HCT116 (cell line): Measurements from ENCODE around the gene SLC37A3. TPM values are rescaled to one million over a fixed set of nuclear protein-coding genes. Genes with fewer than 3 reads are reported as not detected.

Experiments used
- ATAC-seq: fragments of 200-7000 bp; cut with Tn5 transposase; 2 replicates; pipeline ENCODE4 v1.9.1; 2020; ENCODE audit warnings: mild to moderate bottlenecking, moderate library complexity
- BruUV-seq: library from RNA; stranded (reverse); fragments of 400-500 nt; replicated peaks from 2 replicates; lab custom pipeline; 2021; lab: Mats Ljungman, UMichigan
- CTCF ChIA-PET: fragments of 300-600 bp; sonication (Branson Sonifier 250); formaldehyde crosslinking; loops from one replicate; lab custom pipeline; 2021; ENCODE audit warnings: antibody characterized with exemption; lab: Charles Lee
- POLR2A ChIA-PET: fragments of 300-600, 350-600 bp; sonication (Branson Sonifier 250); formaldehyde crosslinking; loops from one replicate; lab custom pipeline; 2021; ENCODE audit warnings: antibody characterized with exemption; lab: Charles Lee
- RAD21 ChIA-PET, 2 experiments: fragments of 300-600 bp; sonication (Branson Sonifier 250); formaldehyde crosslinking; loops; one replicate each; lab custom pipeline; 2023; ENCODE audit warnings: low total read pairs in 2 of 2; ENCODE audit not compliant: uncharacterized antibody in 2 of 2, unreplicated experiment in 2 of 2, low non-redundant PET in 1 of 2; lab: Charles Lee
- DNase-seq: peaks from one replicate; pipeline ENCODE4 v3.0.0-alpha.2; 2010; ENCODE audit warnings: low read depth, low spot score
- H2AFZ ChIP-seq: fragments of 200-600 bp; shearing (Covaris generic), sonication (generic); 2 replicates; pipeline ENCODE4 v1.6.1; 2017; ENCODE audit warnings: low read depth, mixed run types, mixed read lengths, antibody characterized with exemption, low read length; ENCODE audit not compliant: poor library complexity, severe bottlenecking
- H3K27ac ChIP-seq: 2 replicates; pipeline ENCODE4 v1.5.1; 2012; ENCODE audit warnings: low read depth, low read length
- H3K27me3 ChIP-seq: fragments of 200-600 bp; sonication (generic); 2 replicates; pipeline ENCODE4 v1.6.1; 2016; ENCODE audit warnings: mixed run types, low read length, mixed read lengths; ENCODE audit not compliant: insufficient read depth
- H3K36me3 ChIP-seq, 2 experiments: fragments of 200-500 bp in 1 of 2; fragments of 200-600 bp in 1 of 2; sonication (Bioruptor generic) in 1 of 2; sonication (generic) in 1 of 2; 2 replicates each; pipeline versions ENCODE4 v1.5.1 to v1.6.1; 2014 to 2016; ENCODE audit warnings: low read length in 2 of 2, inconsistent platforms in 1 of 2, mixed read lengths in 1 of 2, mixed run types in 1 of 2; ENCODE audit not compliant: insufficient read depth in 2 of 2, control insufficient read depth in 1 of 2
- H3K4me1 ChIP-seq, 2 experiments: fragments of 200-600 bp in 1 of 2; sonication (generic) in 1 of 2; 2 replicates each; pipeline versions ENCODE4 v1.5.1 to v1.6.1; 2012 to 2017; ENCODE audit warnings: low read length in 2 of 2, inconsistent platforms in 1 of 2, mild to moderate bottlenecking in 1 of 2, mixed read lengths in 1 of 2, mixed run types in 1 of 2, moderate library complexity in 1 of 2; ENCODE audit not compliant: insufficient read depth in 2 of 2, control insufficient read depth in 1 of 2
- H3K4me2 ChIP-seq: fragments of 200-600 bp; sonication (generic); 2 replicates; pipeline ENCODE4 v1.6.1; 2017; ENCODE audit warnings: mixed run types, low read length, mixed read lengths
- H3K4me3 ChIP-seq, 2 experiments: fragments of 200-600 bp in 1 of 2; sonication (generic) in 1 of 2; replicated peaks in 1 of 2; 2 replicates each; pipeline ENCODE4 v1.5.1; 2011 to 2016; ENCODE audit warnings: low read length in 2 of 2, control low read depth in 1 of 2, low read depth in 1 of 2, mild to moderate bottlenecking in 1 of 2, mixed read lengths in 1 of 2, mixed run types in 1 of 2
- H3K79me2 ChIP-seq: fragments of 200-600 bp; sonication (generic); 2 replicates; pipeline ENCODE4 v1.6.1; 2017; ENCODE audit warnings: mild to moderate bottlenecking, mixed run types, low read length, moderate library complexity, mixed read lengths; ENCODE audit not compliant: insufficient read depth
- H3K9ac ChIP-seq: fragments of 200-600 bp; sonication (generic); 2 replicates; pipeline ENCODE4 v1.6.1; 2016; ENCODE audit warnings: low read length, mixed read lengths
- H3K9me2 ChIP-seq: fragments of 200-600 bp; sonication (generic), shearing (Covaris generic); 2 replicates; pipeline ENCODE4 v1.6.1; 2017; ENCODE audit warnings: mixed run types, mild to moderate bottlenecking, moderate library complexity; ENCODE audit not compliant: insufficient read depth
- H3K9me3 ChIP-seq, 2 experiments: fragments of 200-500 bp in 1 of 2; fragments of 200-600 bp in 1 of 2; sonication (Bioruptor generic) in 1 of 2; sonication (generic) in 1 of 2; 2 replicates each; pipeline ENCODE4 v1.6.1; 2014 to 2017; ENCODE audit warnings: low read length in 2 of 2, mixed read lengths in 2 of 2, inconsistent platforms in 1 of 2, low read depth in 1 of 2, mild to moderate bottlenecking in 1 of 2, mixed run types in 1 of 2, moderate library complexity in 1 of 2; ENCODE audit not compliant: control insufficient read depth in 1 of 2, insufficient read depth in 1 of 2
- H4K20me1 ChIP-seq: fragments of 200-600 bp; sonication (generic), shearing (Covaris generic); 2 replicates; pipeline ENCODE4 v1.6.1; 2017; ENCODE audit warnings: mixed run types, mild to moderate bottlenecking, moderate library complexity; ENCODE audit not compliant: insufficient read depth
- CBX3 ChIP-seq: IDR thresholded peaks from 2 replicates; pipeline ENCODE4 v1.6.1; 2012; ENCODE audit warnings: low read depth
- CEBPB ChIP-seq: IDR thresholded peaks from 2 replicates; pipeline ENCODE4 v1.6.1; 2012; ENCODE audit warnings: low read depth
- EGR1 ChIP-seq: IDR thresholded peaks from 2 replicates; pipeline ENCODE4 v1.6.1; 2012; ENCODE audit warnings: low read depth
- ELF1 ChIP-seq: IDR thresholded peaks from 2 replicates; pipeline ENCODE4 v1.6.1; 2012; ENCODE audit warnings: low read depth, borderline replicate concordance
- EZH2 ChIP-seq: fragments of 200-600 bp; sonication (generic); IDR thresholded peaks from 2 replicates; pipeline ENCODE4 v1.6.1; 2017; ENCODE audit warnings: antibody characterized with exemption, mixed run types
- JUND ChIP-seq: IDR thresholded peaks from 2 replicates; pipeline ENCODE4 v1.6.1; 2012
- POLR2A ChIP-seq: IDR thresholded peaks from 2 replicates; pipeline ENCODE4 v1.7.0; 2011; ENCODE audit warnings: borderline replicate concordance; ENCODE audit not compliant: insufficient read depth, insufficient read length; ENCODE audit errors: extremely low read depth
- POLR2AphosphoS5 ChIP-seq: IDR thresholded peaks from 2 replicates; pipeline ENCODE4 v1.6.1; 2011; ENCODE audit warnings: mild to moderate bottlenecking, low read depth, low read length, moderate library complexity
- RAD21 ChIP-seq: IDR thresholded peaks from 2 replicates; pipeline ENCODE4 v1.6.1; 2012; ENCODE audit warnings: low read depth, mild to moderate bottlenecking
- SIN3A ChIP-seq: IDR thresholded peaks from 2 replicates; pipeline ENCODE4 v1.6.1; 2012; ENCODE audit warnings: low read depth
- SP1 ChIP-seq: IDR thresholded peaks from 2 replicates; pipeline ENCODE4 v1.6.1; 2012; ENCODE audit warnings: low read depth
- SRF ChIP-seq: IDR thresholded peaks from 2 replicates; pipeline ENCODE4 v1.6.1; 2012; ENCODE audit warnings: low read depth
- TCF7L2 ChIP-seq: IDR thresholded peaks from 2 replicates; pipeline ENCODE4 v1.7.0; 2011; ENCODE audit warnings: borderline replicate concordance, inconsistent platforms; ENCODE audit not compliant: insufficient read depth, insufficient read length; ENCODE audit errors: extremely low read depth
- ZFX ChIP-seq: fragments of 450-650 bp; IDR thresholded peaks from 2 replicates; pipeline ENCODE4 v1.6.1; 2017
- intact Hi-C: fragments of 100-400 bp; cut with micrococcal nuclease; formaldehyde crosslinking; loops from 2 replicates; pipeline ENCODE4 v1.10.0; 2022
- total RNA-seq: library from RNA; stranded (reverse); gene quantifications from one replicate; pipeline ENCODE4 v1.2.1, GENCODE V29; 2021; ENCODE audit not compliant: unreplicated experiment
- TF ChIP-seq, protein P1 (sequence below): IDR thresholded peaks from 2 replicates; pipeline ENCODE4 v1.6.1; 2012
- TF ChIP-seq, protein P2 (sequence below): IDR thresholded peaks from 2 replicates; pipeline ENCODE4 v1.6.1; 2012
- TF ChIP-seq, protein P3 (sequence below), 3 experiments: fragments of 200-600 bp in 1 of 3; sonication (generic) in 1 of 3; IDR thresholded peaks in 2 of 3; conservative IDR thresholded peaks in 1 of 3; 2 replicates each; pipeline ENCODE4 v1.5.1; 2012 to 2017; ENCODE audit warnings: low read depth in 2 of 3, low read length in 2 of 3, antibody characterized with exemption in 1 of 3, borderline replicate concordance in 1 of 3, control low read depth in 1 of 3, mild to moderate bottlenecking in 1 of 3, mixed read lengths in 1 of 3, mixed run types in 1 of 3, moderate library complexity in 1 of 3; ENCODE audit not compliant: insufficient read depth in 1 of 3
- TF ChIP-seq, protein P4 (sequence below): IDR thresholded peaks from 2 replicates; pipeline ENCODE4 v1.6.1; 2011; ENCODE audit warnings: mild to moderate bottlenecking, low read length, moderate library complexity; ENCODE audit not compliant: insufficient replicate concordance; ENCODE audit errors: extremely low read depth

Gene SLC37A3
- total RNA-seq, 1 experiment from 2014 or later = 41.8 TPM

DNA sequence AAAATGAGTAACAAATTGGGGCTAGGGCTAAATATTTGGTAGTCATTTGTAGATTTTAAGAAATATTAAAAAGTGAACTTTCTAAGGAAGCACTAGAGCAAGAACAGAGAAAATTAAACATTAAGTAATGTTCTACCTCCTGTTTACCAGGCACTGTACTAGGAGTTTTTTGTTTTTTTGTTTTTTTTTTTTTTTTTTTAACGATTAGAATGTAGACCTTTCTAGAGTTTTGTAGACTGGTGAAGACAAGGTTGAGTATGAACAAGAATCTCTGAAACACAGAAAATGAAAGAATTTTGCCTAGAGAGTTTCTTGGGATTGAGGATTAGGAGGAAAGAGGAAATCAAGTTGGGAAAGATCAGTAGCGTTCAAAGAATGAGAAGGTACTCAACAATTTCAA lies 73.6 kb downstream of the SLC37A3 start:
- POLR2A ChIA-PET = no interaction called here
- no peaks in the 10 kb centered on the region for H3K27me3 ChIP-seq
- intact Hi-C loops = no loop called here

More for the DNA sequence above, 73.6 kb downstream of the SLC37A3 start:
- Histone ChIP-seq H3K9ac (no peak overlapping the region), H3K9me2 (no peaks in the 10 kb centered on the region), H3K36me3 (no peaks in the 10 kb centered on the region), H3K4me3 (no peak overlapping the region), H3K27ac (no peak overlapping the region), H3K4me2 (no peak overlapping the region), H3K9me3 (no peaks in the 10 kb centered on the region), H3K4me1 (peaks cover 0 to 7% of the 10 kb centered on the region in 2 experiments; a peak in 1 of 4 replicates), H3K79me2 (no peaks in the 10 kb centered on the region), H2AFZ (no peak overlapping the region), H4K20me1 (no peaks in the 10 kb centered on the region)
- RAD21 ChIA-PET = no interaction called here
- TF ChIP-seq, protein P1, sequence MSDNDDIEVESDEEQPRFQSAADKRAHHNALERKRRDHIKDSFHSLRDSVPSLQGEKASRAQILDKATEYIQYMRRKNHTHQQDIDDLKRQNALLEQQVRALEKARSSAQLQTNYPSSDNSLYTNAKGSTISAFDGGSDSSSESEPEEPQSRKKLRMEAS = no peak
- TF ChIP-seq EGR1 = no peak
- TF ChIP-seq RAD21 = no peak
- no peak for TF ChIP-seq POLR2AphosphoS5
- TF ChIP-seq, protein P2, sequence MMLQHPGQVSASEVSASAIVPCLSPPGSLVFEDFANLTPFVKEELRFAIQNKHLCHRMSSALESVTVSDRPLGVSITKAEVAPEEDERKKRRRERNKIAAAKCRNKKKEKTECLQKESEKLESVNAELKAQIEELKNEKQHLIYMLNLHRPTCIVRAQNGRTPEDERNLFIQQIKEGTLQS = no peak
- TF ChIP-seq, protein P3, sequence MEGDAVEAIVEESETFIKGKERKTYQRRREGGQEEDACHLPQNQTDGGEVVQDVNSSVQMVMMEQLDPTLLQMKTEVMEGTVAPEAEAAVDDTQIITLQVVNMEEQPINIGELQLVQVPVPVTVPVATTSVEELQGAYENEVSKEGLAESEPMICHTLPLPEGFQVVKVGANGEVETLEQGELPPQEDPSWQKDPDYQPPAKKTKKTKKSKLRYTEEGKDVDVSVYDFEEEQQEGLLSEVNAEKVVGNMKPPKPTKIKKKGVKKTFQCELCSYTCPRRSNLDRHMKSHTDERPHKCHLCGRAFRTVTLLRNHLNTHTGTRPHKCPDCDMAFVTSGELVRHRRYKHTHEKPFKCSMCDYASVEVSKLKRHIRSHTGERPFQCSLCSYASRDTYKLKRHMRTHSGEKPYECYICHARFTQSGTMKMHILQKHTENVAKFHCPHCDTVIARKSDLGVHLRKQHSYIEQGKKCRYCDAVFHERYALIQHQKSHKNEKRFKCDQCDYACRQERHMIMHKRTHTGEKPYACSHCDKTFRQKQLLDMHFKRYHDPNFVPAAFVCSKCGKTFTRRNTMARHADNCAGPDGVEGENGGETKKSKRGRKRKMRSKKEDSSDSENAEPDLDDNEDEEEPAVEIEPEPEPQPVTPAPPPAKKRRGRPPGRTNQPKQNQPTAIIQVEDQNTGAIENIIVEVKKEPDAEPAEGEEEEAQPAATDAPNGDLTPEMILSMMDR (IDR thresholded peaks at IDR 0.05 in 2 of 3, conservative IDR thresholded peaks at IDR 0.05 in 1 of 3; ENCODE audit: borderline replicate concordance in 1 of 3, insufficient read depth in 1 of 3, low read depth in 2 of 3, low read length in 2 of 3) = no peak
- no peak for TF ChIP-seq JUND
- no peak for TF ChIP-seq POLR2A
- TF ChIP-seq, protein P4, sequence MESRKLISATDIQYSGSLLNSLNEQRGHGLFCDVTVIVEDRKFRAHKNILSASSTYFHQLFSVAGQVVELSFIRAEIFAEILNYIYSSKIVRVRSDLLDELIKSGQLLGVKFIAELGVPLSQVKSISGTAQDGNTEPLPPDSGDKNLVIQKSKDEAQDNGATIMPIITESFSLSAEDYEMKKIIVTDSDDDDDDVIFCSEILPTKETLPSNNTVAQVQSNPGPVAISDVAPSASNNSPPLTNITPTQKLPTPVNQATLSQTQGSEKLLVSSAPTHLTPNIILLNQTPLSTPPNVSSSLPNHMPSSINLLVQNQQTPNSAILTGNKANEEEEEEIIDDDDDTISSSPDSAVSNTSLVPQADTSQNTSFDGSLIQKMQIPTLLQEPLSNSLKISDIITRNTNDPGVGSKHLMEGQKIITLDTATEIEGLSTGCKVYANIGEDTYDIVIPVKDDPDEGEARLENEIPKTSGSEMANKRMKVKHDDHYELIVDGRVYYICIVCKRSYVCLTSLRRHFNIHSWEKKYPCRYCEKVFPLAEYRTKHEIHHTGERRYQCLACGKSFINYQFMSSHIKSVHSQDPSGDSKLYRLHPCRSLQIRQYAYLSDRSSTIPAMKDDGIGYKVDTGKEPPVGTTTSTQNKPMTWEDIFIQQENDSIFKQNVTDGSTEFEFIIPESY = no peak
- TF ChIP-seq ZFX = no peak
- no peak for TF ChIP-seq ELF1
- no peak for TF ChIP-seq CEBPB
- TF ChIP-seq SP1 = no peak
- no peak for TF ChIP-seq SIN3A
- TF ChIP-seq TCF7L2 = no peak
- TF ChIP-seq SRF = no peak
- TF ChIP-seq CBX3 = no peak
- TF ChIP-seq EZH2 = no peak
- BruUV-seq = no TSS peak
- no peak for ATAC-seq
- CTCF ChIA-PET = interaction anchor here (0.6 to 1.0 kb wide), 2 partner anchors 8 to 298 kb away, joined by 3 to 4 read pairs; no protein-coding TSS in a partner anchor
- DNase-seq = no peak
